Thyroid gland (tissue), 4 donors: ENCODE measurements around the gene CARD14.

Experiments
- POLR2A ChIP-seq, 2 donors: fragments of 450-650 bp; IDR thresholded peaks; one replicate each; pipeline ENCODE4 v1.6.1; 2017; ENCODE audit warnings: antibody characterized with exemption in 2 of 2, mild to moderate bottlenecking in 2 of 2, moderate library complexity in 1 of 2
- TF ChIP-seq, protein P1 (sequence below), 6 experiments: fragments of 200-600 bp in 3 of 6; fragments of 450-650 bp in 3 of 6; sonication (generic) in 3 of 6; IDR thresholded peaks; one replicate each; pipeline ENCODE4 v1.5.1; 2016 to 2019; ENCODE audit warnings: antibody characterized with exemption in 6 of 6, mild to moderate bottlenecking in 2 of 6, inconsistent platforms in 1 of 6, moderate library complexity in 1 of 6

DNA sequence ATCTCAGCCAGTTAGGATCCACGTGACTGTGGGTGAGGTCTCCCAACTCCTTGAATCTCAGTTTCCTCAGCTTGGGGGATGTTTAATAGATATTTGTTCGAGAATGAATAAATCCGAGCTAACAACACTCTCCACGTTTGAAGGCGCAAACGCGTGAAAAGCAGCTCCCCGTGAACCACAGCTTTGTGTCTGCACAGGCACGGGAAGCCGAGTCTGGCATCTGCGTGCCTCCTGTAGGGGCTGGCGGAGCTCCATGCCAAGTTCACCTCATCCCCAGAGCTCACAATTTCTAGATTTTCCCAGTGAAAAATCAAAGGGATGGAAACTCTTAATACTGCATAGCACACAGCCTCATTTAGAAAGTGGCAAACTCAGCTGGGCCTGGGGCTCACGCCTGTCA, 36.0 kb downstream of the CARD14 start:
- TF ChIP-seq, protein P1, sequence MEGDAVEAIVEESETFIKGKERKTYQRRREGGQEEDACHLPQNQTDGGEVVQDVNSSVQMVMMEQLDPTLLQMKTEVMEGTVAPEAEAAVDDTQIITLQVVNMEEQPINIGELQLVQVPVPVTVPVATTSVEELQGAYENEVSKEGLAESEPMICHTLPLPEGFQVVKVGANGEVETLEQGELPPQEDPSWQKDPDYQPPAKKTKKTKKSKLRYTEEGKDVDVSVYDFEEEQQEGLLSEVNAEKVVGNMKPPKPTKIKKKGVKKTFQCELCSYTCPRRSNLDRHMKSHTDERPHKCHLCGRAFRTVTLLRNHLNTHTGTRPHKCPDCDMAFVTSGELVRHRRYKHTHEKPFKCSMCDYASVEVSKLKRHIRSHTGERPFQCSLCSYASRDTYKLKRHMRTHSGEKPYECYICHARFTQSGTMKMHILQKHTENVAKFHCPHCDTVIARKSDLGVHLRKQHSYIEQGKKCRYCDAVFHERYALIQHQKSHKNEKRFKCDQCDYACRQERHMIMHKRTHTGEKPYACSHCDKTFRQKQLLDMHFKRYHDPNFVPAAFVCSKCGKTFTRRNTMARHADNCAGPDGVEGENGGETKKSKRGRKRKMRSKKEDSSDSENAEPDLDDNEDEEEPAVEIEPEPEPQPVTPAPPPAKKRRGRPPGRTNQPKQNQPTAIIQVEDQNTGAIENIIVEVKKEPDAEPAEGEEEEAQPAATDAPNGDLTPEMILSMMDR (IDR thresholded peaks at IDR 0.05): no peak
- TF ChIP-seq POLR2A (IDR thresholded peaks at IDR 0.05): no peak
